LNCAP (cell line): ENCODE measurements around the gene ZNF574.
A peak's percentile ranks its signal among the peaks of the same experiment; 100 is the strongest.

Experiments used
- CTCF ChIP-seq: fragments of 450-650 bp; IDR thresholded peaks from 2 replicates; pipeline ENCODE4 v1.5.1; 2017; ENCODE audit warnings: mild to moderate bottlenecking

Gene ZNF574

GRCh38 chr19:42075616-42076379 is at the start of gene ZNF574:
Gene ZNF574, plus strand, starts transcription at chr19:42076166. Its CDS starts 2,441 bp downstream, at chr19:42078607.
- no peak for TF ChIP-seq CTCF

- peak; percentile 47; the same call in 1 of the 2 replicates for TF ChIP-seq CTCF
These were observed 47.4 kb upstream of the ZNF574 start for GRCh38 chr19:42028304-42029216.

GRCh38 chr19:42030645-42031440 is 45.1 kb upstream of the ZNF574 start:
- no peak for TF ChIP-seq CTCF

- TF ChIP-seq CTCF, result no peak
These were observed 43.5 kb upstream of the ZNF574 start for GRCh38 chr19:42032431-42032830.

GRCh38 chr19:42033413-42033812 is 42.6 kb upstream of the ZNF574 start:
- TF ChIP-seq CTCF, result no peak

- peak; percentile 70 for TF ChIP-seq CTCF
These were observed 41.1 kb upstream of the ZNF574 start for GRCh38 chr19:42034640-42035391.
